NCI-H1930 (cell line): Measurements from ENCODE around the gene CLMN.
"Not testable (repeated sequence)": the region's sequence is repeated elsewhere in the genome, so short reads cannot be mapped to it uniquely, and the experiment has no call there.

Experiments used
- DNase-seq, 2 experiments: peaks; one replicate each; lab custom pipeline; 2025; lab: John Stamatoyannopoulos, UW

Gene CLMN

DNA sequence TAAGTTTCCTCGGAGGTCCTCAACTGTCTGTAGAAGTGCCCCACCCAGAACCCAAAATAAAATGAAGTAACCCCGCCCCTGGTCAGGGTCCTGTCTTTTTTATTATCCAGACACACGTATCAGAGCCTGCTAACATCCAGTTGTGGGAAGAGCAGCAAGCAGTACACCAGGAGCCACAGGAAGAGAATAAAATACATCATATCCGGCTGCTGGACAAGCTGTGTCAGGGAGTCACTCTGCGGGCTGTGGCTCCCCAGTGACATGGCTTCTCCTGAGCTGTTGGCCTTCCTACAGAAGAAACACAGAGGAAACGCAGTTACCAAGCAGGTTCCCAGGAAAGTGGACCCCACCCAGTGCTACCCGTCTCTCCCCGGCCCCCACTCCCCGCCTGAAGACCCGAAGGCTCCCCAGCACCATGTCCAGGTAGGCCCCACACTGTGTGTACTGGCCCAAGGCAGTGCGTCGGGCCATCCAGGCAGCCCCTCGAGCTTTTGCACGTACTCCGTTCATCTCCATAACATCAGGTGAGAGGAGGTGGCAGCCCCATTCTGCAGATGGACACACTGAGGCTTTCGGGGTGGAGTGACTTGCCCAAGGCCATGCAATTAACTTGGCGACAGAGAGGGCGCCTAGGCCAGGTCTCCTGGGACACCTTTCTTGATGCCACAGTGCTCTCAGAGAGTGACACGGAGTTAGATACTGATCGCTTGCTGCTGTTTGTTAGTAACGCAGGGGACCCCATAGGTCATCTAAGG is 128.1 kb downstream of the CLMN start:
- no peak for DNase-seq

DNA sequence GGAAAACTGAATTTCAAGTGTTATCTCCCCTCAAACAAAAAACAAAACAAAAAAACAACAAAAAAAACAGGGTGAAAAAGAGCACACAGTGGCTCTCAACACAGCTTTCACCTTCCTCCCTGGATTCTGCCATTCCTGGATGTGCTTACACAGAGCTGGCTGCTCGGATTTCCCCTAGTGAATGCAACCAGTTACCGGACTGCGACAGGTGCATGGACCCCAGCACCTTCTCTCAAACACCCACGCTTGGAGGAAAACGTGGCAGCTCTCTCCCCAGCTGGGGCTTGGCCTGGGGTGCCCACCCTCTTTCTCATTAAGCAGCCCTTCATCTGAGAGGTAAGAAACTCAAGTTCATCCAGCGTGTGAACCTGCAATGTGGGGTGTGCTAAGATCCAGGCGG is 128.9 kb downstream of the CLMN start:
- DNase-seq = no peak

DNA sequence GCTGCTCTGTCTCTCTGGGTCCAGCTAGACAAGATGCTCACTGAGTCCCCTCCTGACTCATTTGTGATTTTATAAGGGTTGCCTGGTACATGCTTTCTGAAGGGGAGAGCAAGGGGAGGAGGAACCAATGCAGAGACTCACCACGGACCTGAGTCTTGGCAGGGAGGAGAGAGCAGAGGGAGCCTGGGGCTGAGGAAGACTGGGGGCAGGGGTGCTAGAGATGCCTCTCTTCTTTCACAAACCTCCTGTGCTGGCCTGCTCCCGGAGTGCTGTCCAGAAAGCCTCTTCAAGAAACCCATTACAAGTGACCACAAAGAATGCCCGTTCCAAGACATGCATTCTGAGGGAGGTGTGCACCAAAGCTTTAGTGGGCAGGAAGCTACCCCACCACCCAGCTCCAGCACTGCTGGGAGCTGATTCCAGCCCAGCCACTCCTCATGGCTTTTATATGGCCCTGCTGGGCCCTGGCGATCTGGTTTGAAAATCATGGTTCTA is 129.3 kb downstream of the CLMN start:
- DNase-seq = no peak

DNA sequence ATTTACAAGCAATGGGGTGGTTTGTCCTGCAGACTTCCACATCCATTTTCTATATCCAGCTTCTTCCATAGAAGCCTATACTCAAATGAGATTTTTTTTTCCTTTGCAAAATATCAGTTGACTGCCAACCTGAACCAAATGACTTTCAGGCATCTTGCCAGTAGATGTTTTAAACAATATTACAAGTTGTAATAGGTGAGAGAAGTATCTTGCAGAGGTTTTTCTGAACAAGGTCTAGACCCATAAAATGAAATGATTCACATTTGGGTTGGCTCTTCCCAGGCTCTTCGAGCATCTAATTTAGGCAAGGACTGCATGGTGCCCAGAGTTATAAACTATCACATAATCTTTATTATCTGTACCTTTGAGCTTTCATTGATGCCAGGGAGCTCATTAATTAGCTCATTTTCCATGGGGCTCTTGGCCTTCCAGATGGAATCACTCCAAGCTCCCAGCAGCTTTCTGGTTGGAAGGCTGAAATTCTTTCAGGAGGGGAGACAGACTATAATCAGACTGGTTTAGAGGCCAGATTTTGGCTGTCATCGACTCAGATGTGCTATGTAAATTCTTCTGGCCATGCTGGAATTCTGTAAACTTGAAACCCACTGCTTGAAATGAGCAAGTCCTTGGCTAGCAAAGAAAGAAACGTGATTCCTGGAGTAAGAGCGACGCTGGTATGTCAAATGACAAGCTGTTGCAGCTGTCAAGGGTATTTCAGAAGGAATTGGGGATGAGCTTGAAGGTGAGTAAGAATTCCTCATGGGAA is 130.2 kb downstream of the CLMN start:
- DNase-seq = no peak

DNA sequence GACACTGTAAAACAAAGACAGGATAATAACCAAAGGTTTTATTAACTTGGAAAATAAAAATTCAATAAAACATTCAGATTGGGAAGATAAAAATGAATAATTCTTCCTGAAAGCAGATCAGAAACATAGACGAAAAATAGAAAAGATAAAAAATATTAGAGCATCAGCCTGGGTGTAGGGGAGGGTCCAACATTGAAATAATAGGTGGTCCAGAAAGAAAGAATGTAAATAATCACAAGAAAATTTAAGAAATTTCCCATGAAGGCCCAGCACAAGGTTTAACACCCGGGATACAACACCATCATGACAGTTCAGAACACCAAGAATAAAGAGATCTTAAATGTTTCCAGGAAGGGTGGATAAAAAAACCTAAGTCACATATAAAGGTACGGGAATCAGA is 131.3 kb downstream of the CLMN start:
- DNase-seq = no peak

DNA sequence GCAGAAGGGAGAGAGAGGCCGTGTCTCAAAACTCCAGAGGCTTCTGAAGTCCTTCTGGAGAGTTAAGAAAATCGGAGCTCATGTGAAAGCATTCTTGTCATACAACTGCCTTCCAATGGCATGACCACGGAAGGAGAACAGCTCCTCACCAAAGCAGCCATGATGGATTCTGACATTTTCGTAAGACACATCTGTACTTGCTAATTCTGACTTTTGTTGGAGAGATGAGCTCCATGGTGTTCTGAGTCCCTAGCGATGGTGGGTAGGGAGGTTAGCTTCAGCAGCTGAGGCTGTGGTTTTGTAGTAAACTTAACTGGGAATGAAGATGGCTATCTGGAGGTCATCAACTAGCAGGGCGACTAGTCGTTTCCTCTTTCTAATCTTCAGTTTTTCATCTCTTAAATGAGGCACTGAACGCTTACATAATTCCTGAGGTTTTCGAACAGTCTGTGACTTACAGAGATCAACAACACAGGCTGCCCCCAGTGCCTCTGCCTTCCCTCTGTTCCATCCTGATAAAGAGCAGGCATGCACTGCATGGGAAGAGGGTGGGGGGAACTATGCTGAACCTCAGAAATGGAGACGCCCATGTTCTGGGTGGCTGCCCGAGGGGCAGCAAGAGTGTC is 133.8 kb downstream of the CLMN start:
- no peak for DNase-seq

DNA sequence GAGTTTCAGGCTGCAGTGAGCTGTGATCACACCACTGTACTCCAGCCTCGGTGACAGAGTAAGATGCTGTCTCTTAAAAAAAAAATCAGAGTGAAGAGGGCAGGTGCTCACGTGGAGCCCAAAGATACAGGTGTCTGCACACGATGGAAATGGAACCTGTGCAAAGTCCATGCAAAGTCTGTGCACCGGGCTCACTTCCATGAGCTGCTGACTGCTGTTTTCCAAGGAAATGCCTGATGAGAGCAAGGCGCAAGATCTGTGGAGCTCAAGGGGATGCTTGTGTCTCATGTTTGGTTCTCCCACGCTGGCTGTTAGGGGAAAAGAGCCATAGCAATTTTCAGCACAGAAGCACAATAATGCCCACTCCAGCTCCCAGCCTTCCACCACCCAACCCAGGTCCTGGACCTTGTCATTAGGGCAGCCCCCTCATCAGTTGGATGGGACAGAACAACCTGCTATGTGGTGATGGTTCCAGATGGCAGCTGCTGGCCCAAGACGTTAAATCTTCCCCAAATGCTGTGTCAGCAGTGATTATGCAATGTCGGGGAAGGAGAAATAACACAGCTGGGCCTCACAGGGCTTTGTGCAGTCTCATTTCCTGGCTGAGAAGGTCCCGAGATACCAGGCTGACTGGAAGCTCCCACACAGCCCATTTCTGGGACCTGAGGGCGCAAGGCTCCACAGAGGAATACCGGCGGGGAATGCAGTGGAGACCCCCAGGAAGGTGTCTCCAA is 134.5 kb downstream of the CLMN start:
- DNase-seq = no peak

DNA sequence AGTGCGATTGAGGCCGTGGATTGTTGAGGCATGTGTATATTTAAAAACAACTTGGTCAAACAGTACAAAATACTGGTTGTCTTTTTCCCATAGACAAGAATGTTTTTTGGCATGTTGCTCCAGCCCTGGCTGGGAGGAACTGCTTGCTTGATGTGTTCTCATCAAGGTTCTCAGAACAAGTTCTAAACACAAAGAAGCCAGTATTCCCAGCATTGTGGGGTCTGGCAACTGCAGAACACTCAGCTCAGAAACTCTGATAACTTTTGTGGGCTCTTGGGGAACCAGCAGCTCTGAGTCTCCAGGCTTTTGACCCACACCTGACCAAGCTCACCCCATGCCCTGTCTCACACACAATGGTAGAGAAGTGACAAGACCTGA is 135.3 kb downstream of the CLMN start:
- DNase-seq = no peak

DNA sequence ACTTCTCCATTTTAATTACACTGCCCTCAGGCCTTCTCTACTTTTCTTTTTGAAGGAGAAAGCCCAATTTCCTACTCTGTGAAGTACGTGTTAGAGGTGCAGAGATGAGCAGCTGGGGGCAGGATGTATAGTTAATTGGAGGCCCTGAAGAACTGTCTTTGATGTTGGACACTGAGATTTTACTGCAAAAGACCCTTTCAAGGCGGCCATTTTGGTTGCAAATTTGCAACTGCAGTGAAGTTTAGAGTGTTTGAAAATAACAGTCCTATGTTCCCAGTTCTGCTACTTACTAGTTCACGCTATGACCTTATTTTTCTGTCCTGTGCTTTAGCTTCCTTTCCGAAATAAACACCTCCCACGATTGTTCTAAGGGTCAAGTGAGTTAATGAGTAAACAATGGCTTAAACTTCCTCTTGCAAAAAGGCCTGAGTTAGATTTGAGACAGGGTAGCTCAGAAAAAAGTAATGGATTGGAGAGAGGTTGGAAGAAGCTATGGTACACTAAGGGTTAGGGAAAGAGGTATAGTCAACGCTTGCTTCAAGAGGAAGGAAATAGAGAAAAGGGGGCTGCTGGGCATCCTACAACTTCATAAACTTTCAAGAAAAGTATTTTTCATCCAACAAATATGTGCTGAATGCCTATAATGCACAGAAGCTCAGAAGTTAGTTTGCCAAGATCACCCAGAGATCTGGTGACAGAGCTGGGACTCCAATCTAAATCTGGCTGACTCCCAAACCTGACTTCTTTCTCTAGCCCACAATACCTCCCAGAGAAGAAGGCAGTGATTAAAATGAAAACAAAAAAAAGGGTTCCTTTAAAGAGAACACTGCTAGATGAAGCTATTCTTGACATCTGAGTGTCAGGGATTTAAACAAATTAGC is 135.9 kb downstream of the CLMN start:
- no peak for DNase-seq

DNA sequence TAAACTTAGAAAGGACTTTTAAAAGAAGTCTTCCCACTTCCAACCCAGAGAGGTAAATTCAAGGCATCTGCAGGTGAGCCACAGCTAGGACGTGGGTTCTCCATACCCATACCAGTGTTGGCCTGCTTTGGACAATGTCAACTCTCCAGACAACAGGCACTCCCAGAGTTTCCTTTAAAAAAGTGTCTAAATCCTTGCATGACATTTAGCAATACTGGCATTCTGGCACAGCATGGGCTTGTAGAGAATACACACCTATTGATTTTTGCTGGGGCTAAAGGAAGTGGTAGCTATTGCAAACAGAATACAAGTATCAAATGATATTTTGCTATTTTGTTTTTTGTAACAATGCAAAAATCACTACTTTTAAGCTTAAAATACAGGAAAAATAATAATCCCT is 136.6 kb downstream of the CLMN start:
- DNase-seq = no peak

DNA sequence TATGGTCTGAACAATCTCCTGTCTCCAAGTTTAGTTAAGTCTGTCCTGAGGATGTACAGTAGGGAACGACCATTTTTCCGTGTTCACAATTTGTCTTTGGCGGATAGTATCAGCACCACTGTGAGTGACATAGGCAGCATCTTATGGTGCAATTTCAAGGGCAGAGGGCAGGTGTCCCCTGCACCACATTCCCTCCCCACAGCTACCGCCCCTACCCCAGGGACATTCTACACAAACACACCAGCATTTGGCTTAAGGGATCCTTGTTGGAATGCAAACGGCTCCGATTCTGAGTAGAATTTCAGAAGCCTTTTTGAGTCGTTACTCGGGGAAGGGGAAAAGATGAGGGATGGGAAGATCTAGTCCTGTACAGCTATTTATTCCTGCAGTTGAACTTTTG is 137.3 kb downstream of the CLMN start:
- no peak for DNase-seq

DNA sequence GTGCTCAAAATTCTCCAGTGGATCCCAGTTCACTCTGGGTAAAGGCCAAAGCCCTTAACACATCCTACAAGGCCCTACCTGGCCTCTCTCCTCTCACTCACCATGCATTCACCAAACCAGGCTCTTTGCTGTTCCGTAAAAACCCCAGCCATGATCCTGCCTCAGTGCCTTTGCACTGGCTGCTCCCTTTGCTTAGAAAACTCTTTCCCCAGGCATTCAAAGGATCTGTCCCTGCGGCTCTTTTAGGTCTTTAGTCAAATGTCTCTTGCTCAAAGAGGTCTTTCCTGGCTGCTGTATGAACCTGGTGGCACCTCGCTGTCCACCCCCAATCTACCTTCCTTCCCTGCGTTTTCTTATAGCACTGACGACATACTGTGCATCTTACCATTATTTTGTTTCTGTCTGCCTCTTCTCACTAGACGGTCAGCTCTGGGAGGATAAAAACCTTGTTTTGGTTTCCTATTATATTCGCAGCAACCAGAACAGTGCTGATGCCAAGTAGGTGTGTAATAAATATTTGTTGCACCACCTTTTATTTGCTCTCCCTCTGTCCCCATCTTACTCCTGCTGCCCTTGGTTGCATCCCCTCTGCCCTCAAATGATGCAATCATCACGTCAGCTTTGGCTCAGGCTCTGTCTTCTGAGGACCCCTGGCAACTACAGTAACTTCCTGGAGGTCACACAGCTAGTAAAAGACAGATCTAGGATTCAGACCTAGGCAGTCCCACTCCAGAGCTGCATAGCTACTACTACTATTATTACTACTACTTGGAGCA is 138.6 kb downstream of the CLMN start:
- DNase-seq = no peak

DNA sequence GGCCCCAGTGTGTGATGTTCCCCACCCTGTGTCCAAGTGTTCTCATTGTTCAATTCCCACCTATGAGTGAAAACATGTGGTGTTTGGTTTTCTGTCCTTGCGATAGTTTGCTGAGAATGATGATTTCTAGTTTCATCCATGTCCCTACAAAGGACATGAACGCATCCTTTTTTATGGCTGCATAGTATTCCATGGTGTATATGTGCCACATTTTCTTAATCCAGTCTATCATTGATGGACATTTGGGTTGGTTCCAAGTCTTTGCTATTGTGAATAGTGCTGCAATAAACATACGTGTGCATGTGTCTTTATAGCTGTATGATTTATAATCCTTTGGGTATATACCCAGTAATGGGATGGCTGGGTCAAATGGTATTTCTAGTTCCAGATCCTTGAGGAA is 144.0 kb downstream of the CLMN start:
- not testable (repeated sequence) for DNase-seq

DNA sequence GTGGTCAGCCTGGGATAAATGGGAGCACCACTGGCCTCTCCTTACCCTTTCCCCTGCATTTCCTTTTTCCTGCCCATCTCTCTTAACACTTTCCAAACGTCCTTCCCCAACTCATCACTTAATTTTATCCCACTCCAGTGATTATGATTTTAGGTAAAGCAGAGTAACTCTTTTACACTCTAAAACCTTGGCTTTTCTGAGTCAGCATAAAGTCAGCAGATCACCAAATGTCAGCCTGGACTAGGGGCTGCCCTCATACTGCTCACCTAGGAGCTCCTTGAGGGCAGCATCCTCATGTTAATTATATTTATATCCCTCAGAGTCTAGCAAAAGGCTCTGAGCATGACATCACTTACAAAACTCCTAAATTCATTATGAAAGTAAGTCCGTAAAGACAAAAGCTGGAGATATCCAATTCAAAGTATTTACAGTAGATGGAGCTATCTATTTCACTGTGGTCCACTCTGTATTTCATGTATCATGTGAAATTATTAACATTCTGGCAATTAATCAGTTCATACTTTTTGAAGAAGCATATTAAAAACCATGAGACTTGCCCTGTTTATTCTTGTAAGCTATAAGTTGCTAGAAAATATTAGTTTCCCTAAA is 145.4 kb downstream of the CLMN start:
- DNase-seq = no peak

DNA sequence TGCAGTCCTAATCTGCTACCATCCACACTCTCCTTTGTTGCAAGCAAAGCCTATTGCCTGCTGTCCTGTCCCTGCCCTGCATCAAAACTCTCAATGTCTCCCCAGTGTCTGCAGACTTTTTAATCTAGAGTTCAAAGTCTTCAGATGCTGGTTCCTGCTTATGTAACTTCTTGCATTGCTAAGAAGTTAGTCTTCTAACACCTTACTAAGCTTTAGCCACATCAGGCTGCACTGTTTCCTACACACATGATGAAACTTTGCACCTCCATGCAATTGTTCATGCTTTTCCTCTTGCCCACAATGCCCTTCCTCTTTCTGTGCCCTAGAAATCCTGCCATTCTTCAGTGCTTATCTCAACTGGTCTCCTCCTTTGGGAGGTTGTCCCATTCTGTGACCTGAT is 146.2 kb downstream of the CLMN start:
- DNase-seq = no peak

DNA sequence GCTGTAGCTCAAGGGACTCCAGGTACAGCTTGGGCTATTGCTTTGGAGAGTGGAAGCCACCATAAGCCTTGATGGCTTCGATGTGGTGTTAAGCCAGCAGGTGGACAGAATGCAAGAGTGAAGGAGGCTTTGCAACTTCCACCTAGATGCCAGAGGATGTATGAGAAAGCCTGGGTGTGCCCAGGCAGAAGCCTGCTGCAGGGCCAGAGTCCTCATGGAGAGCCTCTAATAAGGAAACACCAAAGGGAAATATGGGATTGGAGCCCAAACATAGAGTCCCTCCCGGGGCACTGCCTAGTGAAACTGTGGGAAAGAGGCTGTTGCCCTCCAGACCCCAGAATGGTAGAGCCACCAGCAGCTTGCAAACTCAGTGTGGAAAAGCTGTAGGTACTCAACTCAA is 152.5 kb downstream of the CLMN start:
- no peak for DNase-seq

DNA sequence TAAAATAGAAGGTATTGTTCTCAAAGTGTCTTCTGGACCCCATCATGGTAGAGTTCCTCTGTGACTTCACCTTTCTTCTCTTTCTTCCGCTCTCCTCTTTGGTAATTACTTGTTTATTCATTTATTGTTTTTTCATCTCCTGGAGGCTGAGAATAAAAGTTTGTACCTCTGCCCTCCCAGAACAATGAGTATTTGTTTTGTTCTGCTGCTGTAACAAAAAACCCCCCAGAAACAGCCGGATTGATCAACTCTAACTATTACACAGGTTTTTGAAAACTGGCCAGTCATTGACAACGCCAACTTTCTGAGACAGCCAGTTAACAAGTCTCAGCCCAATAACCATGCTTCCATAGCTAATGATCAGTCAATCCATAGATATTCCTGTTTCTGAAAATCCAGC is 154.2 kb downstream of the CLMN start:
- DNase-seq = no peak

DNA sequence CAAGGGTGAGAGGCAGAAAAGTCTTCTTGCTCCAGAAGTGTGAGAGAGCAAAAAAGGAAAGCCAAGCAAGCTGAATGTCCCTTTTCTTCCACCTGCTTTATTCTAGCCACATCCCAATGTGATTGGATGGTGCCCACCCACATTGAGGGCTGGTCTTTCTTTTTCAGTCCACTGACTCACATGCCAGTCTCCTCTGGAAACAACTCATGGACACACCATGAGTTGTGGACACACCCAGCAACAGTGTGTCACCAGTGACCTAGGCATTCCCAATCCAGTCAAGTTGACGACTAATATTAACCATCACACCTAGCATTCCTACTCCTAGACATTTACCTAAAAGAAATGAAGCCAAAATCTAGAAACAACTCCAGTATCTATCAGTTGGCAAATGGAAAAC is 155.2 kb downstream of the CLMN start:
- no peak for DNase-seq

DNA sequence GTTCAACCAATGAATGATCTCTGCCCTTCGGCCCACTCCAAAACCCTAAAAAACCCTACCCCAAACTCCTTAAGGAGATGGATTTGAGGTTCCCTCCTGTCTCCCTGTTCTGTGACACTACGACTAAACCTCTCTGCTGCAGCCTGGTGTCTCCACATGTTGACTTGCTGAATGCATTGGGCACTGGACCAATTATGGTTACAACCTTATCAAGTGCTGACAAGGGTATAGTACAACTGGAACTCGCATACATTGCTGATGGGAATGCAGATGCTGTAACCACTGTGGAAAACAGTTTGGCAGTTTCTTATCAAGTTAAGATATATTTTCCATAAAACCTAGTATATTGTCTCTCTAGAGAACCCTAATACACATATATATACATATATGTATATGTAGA is 156.0 kb downstream of the CLMN start:
- no peak for DNase-seq

DNA sequence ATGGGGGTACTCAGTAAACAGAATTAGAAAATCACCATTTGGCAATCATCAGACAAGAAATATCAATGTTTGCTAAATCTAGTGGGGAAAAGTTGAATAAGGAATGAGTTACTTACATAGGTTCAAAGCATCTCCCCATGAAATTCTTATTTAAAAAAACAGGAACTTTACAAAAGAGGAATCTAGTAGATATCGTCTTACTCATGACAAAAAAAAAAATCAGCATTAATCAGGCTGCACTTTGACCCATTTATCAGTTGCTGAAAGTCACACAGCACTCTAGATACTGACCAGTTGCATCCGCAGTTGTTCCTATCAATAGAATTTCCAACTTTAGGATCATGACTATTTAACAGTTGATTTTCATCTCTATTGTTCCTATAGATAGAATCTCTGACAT is 156.6 kb downstream of the CLMN start:
- no peak for DNase-seq
